Stimulated activated effector memory CD8-positive, alpha-beta T cell treated with anti-CD3 and anti-CD28 coated beads, Interleukin-12 subunit alpha, Interleukin-12 subunit beta, amount 100 ng/mL, for 72 hours (primary cell): ENCODE results near the gene LRTM2.

Source experiments
- ATAC-seq: fragments of 150-1000 bp; cut with Tn5 transposase; 2 replicates; pipeline ENCODE4 v1.10.0; 2021
- DNase-seq, 2 donors: peaks; one replicate each; pipeline ENCODE4 v3.0.0; 2021 to 2022; ENCODE audit warnings: low spot score in 2 of 2
- H3K27ac Mint-ChIP-seq: one replicate; pipeline ENCODE4 v1.8.0; 2022; ENCODE audit warnings: mild to moderate bottlenecking, mixed read lengths
- H3K36me3 Mint-ChIP-seq: one replicate; pipeline ENCODE4 v1.8.0; 2022; ENCODE audit warnings: mild to moderate bottlenecking, mixed read lengths
- H3K4me1 Mint-ChIP-seq: one replicate; pipeline ENCODE4 v1.8.0; 2022; ENCODE audit warnings: mixed read lengths
- H3K4me3 Mint-ChIP-seq: one replicate; pipeline ENCODE4 v1.8.0; 2022; ENCODE audit warnings: mild to moderate bottlenecking, mixed read lengths
- H3K9me3 Mint-ChIP-seq: one replicate; pipeline ENCODE4 v1.8.0; 2022; ENCODE audit warnings: mixed read lengths

The LRTM2 gene

DNA sequence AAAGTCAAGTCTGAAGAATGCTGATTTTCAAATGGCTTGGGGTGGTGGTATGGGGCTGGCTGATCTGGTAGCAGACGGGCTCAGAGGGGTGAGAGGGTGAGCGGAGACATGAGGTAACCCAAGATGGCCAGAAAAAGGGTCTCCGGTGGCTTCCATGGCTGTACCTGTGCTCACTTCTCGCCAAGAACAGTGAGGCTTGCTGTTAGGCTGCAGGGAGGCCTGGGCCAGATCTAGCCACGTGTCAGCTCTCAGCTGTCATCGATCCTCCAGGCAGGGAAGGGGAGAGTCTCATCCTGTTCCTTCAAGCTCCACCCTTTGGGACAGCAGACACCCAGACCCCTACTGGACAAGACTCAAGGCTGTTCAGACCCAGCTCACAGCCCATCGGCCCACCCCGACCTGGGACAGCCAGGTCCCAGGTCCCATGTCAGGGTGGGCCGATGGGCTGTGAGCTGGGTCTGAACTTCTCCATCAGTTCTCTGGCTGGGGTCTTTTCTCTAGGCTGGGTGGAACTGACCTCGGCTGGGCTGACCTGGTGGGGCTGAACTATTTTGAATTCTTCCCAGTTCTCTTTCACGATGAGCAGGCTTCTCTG lies 9.0 kb downstream of the LRTM2 start:
- no peak for ATAC-seq
- no peaks in the 10 kb centered on the region for H3K9me3 Mint-ChIP-seq
- no peak overlapping the region for H3K27ac Mint-ChIP-seq
- no peaks in the 10 kb centered on the region for H3K4me1 Mint-ChIP-seq
- H3K4me3 Mint-ChIP-seq: no peak overlapping the region
- no peak for DNase-seq
- H3K36me3 Mint-ChIP-seq: no peaks in the 10 kb centered on the region

DNA sequence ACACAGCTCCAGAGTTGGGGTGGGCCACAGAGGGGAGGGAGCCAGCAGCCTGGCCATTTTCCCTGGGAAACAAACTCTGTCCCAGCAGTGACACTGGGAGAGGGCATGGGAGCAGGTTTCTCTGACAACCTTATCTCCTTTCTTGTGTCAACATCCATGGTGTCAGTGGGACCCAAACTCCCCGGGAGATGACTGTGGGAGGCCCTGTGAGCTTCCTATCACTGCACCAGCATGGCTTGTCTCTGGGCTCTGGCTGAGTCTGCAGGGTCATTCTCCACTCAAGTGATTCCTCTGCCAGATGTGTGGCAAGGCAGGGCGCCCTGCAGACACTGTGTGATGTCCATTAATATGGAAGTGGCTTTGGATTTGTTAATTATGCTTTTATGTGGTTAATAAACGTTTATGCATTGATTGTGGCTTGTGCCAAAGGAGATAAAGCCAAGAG lies 10.1 kb downstream of the LRTM2 start:
- Mint-ChIP-seq H3K27ac (no peak overlapping the region), H3K9me3 (no peaks in the 10 kb centered on the region), H3K36me3 (no peaks in the 10 kb centered on the region), H3K4me3 (no peak overlapping the region), H3K4me1 (no peaks in the 10 kb centered on the region)
- ATAC-seq (no peak), DNase-seq (no peak)

DNA sequence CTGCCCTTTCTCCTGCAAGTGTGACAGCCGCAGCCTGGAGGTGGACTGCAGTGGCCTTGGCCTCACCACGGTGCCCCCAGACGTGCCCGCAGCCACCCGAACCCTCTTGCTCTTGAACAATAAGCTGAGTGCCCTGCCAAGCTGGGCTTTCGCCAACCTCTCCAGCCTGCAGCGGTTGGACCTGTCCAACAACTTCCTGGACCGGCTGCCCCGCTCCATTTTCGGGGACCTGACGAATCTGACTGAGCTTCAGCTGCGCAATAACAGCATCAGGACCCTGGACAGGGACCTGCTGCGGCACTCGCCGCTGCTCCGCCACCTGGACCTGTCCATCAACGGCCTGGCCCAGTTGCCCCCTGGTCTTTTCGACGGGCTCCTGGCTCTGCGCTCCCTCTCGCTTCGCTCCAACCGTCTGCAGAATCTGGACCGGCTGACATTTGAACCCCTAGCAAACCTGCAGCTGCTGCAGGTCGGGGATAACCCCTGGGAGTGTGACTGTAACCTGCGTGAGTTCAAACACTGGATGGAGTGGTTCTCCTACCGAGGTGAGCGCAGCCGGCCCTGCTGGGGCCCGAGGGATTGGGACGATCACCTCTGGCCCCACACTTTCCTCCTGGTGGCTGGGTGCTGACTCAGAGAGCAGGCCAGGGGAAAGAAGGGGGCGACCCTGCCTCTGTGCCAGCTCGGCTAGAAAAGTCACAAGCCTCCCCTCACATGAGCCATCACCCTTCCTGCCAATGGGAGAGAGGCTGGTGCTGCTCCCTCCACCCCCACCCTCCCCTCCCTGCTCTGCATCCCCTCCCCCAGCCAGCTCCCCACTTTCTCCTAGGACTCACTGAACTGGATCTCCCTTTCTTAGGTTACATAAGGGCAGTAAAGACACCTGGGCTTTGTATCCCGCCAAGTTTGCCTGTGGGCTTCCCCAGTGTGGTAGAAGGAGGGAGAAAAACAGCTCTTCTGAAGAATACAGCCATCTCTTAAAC lies 10.9 kb downstream of the LRTM2 start:
- no peaks in the 10 kb centered on the region for H3K36me3 Mint-ChIP-seq
- H3K27ac Mint-ChIP-seq: no peak overlapping the region
- no peaks in the 10 kb centered on the region for H3K4me1 Mint-ChIP-seq
- H3K9me3 Mint-ChIP-seq: no peaks in the 10 kb centered on the region
- H3K4me3 Mint-ChIP-seq: no peak overlapping the region
- DNase-seq (no peak), ATAC-seq (no peak)

DNA sequence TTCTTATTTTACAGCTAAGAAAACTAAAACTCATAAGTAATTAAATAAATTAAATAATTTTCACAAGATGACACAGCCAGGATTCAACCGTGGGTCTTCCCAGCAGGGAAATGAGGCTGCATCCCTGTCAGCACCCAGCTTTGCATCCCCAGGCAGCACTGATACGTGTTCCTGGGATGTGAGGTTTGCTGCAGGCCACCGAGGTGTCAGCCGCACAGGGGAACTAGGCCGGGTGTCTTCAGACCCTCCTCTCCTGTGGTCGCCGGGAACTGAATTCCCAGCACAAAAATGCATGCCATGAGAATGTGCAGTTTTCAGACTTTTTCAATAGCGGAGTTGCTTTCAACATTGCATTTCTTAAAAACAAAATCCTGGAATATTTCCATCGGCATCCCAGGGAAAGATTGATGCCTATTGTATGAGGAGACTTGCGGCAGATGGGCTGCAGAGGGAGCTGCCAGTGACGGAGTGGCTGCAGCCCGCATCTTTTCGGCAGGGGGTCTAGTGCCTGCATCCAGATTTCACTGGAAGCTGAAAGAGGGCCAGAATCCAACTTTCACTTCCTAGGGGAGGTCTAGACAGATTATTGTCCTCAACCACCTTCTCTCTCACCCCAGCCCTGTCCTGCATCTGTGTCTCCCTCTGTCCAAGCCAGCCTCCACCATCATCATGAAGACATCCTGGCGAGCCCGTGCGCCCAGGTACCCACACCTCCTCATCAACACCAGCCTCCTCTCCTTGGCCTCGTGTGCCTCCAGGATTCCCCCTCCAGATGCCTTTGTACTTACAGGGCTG lies 12.6 kb downstream of the LRTM2 start:
- Mint-ChIP-seq H3K27ac (no peak overlapping the region), H3K4me3 (no peak overlapping the region), H3K4me1 (no peaks in the 10 kb centered on the region), H3K9me3 (no peaks in the 10 kb centered on the region), H3K36me3 (no peaks in the 10 kb centered on the region)
- DNase-seq: no peak
- no peak for ATAC-seq

DNA sequence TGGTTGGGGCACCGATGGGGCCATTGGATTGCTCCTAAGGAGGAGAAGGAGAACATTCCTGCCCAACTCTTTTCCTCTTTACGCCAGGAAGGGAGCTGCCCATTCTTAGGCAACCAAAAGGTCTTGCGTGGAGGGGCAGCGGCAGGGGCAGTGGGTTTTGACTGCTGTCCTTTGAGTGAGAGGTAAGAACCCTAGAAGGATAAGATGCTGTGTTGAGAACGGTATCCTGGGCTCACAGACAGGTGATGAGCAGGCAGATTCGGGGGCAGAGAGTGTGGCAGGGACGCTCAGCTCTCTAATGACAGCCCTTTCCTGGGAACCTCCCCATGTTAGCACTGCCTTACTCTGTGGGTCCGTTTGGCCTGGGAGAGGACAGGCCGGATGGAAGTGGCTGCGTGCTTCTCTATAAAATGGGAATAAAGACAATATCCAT lies 13.2 kb downstream of the LRTM2 start:
- DNase-seq (no peak), ATAC-seq (no peak)
- Mint-ChIP-seq H3K4me1 (no peaks in the 10 kb centered on the region), H3K4me3 (no peak overlapping the region), H3K27ac (no peak overlapping the region), H3K9me3 (no peaks in the 10 kb centered on the region), H3K36me3 (no peaks in the 10 kb centered on the region)

DNA sequence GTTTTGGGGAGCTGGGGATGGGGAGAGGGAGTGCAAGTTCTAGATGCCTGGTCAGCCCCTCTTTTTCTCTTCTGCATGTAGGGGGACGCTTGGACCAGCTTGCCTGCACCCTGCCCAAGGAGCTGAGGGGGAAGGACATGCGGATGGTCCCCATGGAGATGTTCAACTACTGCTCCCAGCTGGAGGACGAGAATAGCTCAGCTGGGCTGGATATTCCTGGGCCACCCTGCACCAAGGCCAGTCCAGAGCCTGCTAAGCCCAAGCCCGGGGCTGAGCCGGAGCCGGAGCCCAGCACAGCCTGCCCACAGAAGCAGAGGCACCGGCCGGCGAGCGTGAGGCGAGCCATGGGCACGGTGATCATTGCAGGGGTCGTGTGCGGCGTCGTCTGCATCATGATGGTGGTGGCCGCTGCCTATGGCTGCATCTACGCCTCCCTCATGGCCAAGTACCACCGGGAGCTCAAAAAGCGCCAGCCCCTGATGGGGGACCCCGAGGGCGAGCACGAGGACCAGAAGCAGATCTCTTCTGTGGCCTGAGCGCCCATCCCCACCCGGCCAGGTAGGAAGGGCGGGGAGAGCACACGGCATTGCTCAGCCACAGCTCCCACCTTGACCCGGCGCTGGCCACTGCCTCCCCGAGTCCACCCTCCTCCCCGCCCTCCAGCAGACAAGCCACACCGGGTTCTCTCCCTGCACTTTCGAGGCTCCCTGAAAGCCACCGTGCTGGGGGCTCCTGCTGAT lies 14.0 kb downstream of the LRTM2 start:
- no peaks in the 10 kb centered on the region for H3K9me3 Mint-ChIP-seq

DNA sequence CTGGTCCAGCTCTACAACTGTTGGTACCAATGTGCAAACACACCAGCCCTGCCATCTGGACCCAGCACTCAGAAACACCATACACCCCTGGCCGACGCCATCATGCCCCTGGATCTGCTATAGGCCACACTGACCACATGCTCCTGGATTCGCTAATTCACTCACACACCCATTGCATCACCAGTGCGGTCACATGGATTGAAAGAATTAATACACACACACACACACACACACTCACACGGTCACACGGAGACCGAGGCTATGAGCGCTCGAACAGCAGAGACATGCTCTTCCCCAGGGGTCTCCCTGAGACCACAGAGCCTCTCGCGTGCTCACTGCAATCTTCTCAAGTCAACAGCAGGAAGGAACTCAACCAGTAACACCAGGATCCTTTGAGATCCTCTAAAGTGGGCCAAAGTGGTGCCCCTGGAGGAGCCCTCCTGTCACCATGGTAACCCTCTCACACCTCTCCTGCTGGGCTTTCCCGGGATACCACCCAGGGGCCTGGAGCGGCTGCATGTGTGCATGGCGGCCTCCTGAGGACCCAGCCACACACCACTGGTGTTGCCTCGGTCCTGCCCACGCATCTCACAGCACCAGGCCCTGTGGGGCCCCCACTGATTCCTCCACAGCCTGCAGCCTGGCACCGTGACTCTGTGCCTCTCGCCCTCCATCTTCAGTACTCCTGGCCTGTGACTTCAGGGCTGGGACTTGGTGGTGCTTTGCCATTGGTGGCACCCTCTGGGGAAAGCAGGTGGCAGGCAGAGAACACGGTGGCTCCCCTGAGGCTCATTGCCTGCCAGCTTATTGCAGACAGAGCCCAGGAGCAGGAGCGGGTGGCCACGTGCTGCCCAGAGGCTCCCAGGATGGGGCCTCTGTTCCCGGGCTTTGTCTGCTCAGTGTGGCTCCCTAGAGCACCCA lies 15.1 kb downstream of the LRTM2 start:
- no peak for DNase-seq
- ATAC-seq: no peak
- Mint-ChIP-seq H3K27ac (no peak overlapping the region), H3K4me1 (no peaks in the 10 kb centered on the region), H3K9me3 (no peaks in the 10 kb centered on the region), H3K4me3 (no peak overlapping the region), H3K36me3 (no peaks in the 10 kb centered on the region)

More for the DNA sequence above, 14.0 kb downstream of the LRTM2 start:
- ATAC-seq: no peak
- Mint-ChIP-seq H3K36me3 (no peaks in the 10 kb centered on the region), H3K27ac (no peak overlapping the region), H3K4me1 (no peaks in the 10 kb centered on the region), H3K4me3 (no peak overlapping the region)
- DNase-seq: no peak

DNA sequence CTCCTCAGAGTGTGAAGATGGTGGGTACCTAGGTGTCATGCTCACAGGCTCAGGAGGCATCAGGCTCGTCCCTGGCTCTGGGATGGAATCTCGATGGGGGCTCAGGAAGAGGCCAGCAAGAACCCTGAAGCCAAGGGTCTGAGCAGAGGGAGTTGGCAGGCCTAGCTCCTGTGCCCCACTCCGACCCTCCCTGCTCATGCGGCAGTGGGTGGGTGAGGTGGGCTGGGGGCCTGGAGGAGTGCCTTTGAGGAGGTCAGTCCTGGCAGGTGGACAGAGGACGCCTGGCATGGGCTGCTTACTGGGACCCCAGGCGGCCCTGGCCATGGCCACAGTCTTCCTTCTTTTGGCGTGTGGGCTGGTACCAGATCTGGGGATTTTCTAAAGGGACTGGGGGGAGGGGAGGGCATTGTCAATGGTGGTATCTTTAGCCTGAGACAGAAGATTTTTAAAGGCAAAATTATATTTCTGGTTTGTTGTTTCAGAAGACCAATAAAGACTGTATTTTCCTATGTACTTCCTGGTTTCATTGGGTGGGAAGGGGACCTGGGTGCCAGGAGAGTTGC lies 16.0 kb downstream of the LRTM2 start:
- Mint-ChIP-seq H3K36me3 (no peaks in the 10 kb centered on the region), H3K4me3 (no peak overlapping the region), H3K4me1 (peaks cover 3% of the 10 kb centered on the region), H3K27ac (no peak overlapping the region), H3K9me3 (no peaks in the 10 kb centered on the region)
- DNase-seq: no peak
- ATAC-seq: no peak

DNA sequence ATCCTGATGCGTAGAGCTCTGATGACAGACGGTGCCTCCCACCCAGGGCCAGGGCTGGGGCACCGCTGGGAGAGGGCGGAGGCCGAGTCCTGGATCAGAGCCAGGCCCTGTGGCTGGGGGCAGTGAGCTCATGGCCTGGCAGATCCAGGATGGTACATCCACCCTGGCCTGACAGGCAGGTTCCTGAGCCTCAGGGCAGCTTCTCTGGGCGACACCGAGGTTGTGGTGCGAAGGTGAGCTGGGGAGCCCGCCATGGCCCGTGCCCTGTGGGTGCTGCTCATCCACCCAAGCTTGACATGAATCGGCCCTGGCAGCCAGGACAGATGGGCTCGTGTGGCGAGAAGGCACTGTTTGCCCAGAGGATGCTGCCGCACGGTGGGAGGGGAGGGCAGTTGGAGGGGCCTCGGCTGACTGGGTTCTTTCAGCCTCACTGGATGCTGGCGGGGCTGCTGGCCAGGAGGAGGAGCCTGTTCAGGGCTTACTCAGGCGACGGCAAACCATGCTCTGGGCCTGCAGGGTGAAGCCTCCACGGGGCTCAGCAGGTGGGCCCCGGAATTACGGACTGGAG lies 16.6 kb downstream of the LRTM2 start:
- DNase-seq (no peak), ATAC-seq (no peak)
- Mint-ChIP-seq H3K36me3 (no peaks in the 10 kb centered on the region), H3K27ac (no peak overlapping the region), H3K4me1 (peaks cover 8% of the 10 kb centered on the region), H3K9me3 (no peaks in the 10 kb centered on the region), H3K4me3 (no peak overlapping the region)

DNA sequence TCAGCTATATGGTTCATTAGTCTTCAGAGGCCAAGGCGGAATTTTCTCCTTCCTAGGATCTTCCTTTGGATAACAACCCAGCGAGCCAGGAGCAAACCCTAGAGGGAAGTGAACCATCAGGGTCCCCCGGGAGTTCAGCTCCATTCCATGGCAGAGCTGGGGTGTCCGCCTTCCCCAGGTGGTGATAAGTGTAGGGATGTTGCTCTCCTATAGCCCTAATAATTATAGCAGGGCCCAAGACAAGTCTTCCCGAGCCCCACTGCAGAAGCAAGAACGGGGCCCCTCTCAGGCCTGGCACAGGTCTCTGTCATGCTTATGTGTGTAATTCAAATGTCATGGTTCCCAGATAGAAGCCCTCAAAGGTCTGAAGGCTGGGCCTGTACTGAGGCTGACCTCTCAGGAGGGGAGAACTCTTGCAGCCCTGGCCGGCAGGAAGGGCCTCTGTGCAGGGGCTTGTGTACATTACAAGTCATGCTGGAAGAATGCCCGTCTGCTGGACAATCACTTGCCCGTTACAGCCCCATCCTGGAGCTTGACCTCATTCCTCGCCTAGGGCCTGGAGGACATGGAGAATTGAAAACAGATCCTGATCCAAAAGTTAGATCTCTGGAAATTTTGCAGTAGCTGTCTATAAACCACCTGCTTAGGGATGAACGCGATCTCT lies 17.3 kb downstream of the LRTM2 start:
- ATAC-seq (no peak), DNase-seq (no peak)
- Mint-ChIP-seq H3K4me3 (no peak overlapping the region), H3K27ac (no peak overlapping the region), H3K4me1 (peaks cover 10% of the 10 kb centered on the region), H3K36me3 (no peaks in the 10 kb centered on the region), H3K9me3 (no peaks in the 10 kb centered on the region)

DNA sequence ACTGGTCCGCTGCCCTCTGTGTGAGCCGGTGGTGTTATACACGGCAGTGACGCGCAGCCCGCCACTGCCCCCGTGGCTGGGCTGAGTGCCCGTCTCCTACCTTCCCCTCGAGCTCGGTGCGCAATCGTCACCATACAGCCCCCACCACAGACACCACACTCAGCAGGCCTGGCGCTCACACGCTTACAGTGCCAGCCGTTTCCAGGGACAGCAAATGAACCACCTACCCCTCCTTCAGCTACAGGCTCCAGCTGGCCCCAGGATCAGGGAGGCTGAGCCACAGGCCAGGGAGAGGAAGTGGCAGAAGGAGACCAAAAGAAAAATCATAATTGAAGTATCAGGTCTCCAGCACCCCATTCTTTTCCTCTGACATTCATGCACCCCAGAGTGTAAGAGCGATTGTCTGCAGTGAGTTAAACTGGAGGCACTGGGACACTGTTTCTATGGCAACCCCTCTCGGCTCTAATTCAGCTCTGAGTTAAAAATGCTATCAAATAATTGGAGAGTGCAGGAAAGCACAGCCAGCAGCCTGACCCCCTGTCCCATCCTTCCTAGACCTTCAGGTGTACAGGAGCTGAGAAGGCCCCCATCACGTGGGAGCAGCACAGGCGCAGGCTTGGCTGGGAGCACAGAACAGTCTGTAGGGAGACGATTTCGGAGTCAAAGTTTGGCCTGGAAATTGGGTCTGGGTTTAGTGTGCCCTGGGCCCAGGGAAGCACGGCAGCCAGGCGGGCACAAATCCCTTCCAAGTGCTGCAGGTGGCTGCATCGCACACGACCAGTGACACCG lies 18.0 kb downstream of the LRTM2 start:
- ATAC-seq (no peak), DNase-seq (no peak)
- H3K4me3 Mint-ChIP-seq: no peak overlapping the region
- H3K9me3 Mint-ChIP-seq: no peaks in the 10 kb centered on the region
- H3K36me3 Mint-ChIP-seq: no peaks in the 10 kb centered on the region
- H3K27ac Mint-ChIP-seq: no peak overlapping the region
- peaks cover 10% of the 10 kb centered on the region for H3K4me1 Mint-ChIP-seq

DNA sequence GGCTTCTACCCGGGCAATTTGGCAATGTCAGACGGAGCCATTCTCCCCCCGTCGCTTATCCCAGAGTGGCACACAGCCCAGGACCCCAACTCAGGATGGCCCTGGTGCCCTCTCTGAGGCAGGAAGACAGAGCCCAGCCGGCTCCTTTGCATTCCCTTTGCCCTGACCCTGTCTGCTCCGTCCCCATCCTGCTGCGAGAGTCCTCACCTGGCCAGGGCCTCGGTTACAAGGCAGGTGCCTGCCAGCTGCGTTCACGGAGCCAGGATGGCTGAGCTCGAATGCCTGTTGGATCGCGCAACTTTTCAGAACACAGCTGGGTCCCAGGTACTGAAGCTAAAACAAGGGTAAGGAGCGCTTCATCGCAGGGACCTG lies 18.6 kb downstream of the LRTM2 start:
- no peak for ATAC-seq
- H3K4me1 Mint-ChIP-seq: peaks cover 10% of the 10 kb centered on the region

DNA sequence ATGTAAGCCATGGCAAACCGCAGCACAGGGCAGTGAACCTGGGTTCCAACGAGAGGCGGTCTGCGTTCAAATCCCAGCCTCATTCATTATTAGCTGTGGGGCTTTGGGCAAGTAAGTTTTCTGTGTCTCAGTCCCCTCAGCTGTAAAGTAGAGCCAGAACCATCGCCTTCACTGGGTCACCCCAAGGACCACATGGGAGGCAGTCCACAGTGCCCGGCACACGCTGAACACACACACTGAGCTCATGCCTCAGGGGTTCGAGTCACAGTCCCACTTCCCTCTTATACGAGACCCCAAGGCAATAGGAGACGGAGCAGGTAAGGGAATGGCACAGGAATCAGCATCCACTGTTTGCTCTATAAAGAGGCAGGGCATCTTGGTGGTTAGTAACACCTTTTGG lies 19.1 kb downstream of the LRTM2 start:
- Mint-ChIP-seq H3K36me3 (no peaks in the 10 kb centered on the region), H3K27ac (no peak overlapping the region), H3K4me1 (peaks cover 10% of the 10 kb centered on the region), H3K9me3 (no peaks in the 10 kb centered on the region), H3K4me3 (no peak overlapping the region)
- DNase-seq (no peak), ATAC-seq (no peak)

More for the DNA sequence above, 18.6 kb downstream of the LRTM2 start:
- no peak overlapping the region for H3K27ac Mint-ChIP-seq
- no peak for DNase-seq
- H3K4me3 Mint-ChIP-seq: no peak overlapping the region
- H3K9me3 Mint-ChIP-seq: no peaks in the 10 kb centered on the region
- no peaks in the 10 kb centered on the region for H3K36me3 Mint-ChIP-seq
